ENCODE data around the gene RAPGEF6. TPM values are rescaled to one million over a fixed set of nuclear protein-coding genes. Genes with fewer than 3 reads are reported as not detected.

Gene RAPGEF6
- total and polyA plus RNA-seq, 9 of the 15 experiments (the other 6 are each of a cell fraction or from before 2014, with no cell fraction given), result 2.7 to 23.4 (median 12.7) TPM

DNA sequence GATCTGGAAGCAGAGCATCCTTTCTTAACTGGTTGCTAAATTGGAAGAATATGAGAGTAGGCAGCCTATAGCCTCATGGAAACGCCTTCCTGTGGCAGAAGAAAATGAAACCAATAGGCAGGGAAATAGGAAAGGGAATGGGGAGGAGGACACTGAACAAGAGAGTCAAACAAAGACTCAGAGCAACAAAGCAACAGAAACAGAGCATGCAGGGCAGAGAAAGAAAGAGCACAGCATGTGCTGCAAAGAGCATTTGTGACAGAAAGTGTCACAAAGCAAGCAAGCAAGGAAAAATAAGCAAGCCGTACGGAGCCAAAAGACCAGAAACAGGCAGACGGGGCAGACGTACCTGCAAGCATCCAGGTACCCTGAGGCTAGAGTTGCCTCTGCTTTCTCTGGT, 123.1 kb downstream of the RAPGEF6 start:
- Histone ChIP-seq H2AFZ (ENCODE audit: low read depth, low read length) (no peak overlapping the region), H3K4me1 (replicated peaks in 1 of 2; ENCODE audit: control insufficient read depth in 2 of 2, insufficient read depth in 2 of 2, low read length in 2 of 2) (peaks cover 0 to 7% of the 10 kb centered on the region in 2 experiments; a peak in 2 of 5 replicates), H3K27ac (ENCODE audit: extremely low read depth, low read depth, low read length) (no peak overlapping the region), H3K9ac (ENCODE audit: insufficient read depth in 1 of 2, low read depth in 2 of 2, low read length in 2 of 2) (no peak overlapping the region), H3K79me2 (ENCODE audit: control insufficient read depth, insufficient read depth, low read length) (no peaks in the 10 kb centered on the region; the same call in 2 of the 3 replicates), H3K4me2 (ENCODE audit: insufficient read depth, low read length) (no peak overlapping the region), H3K9me1 (ENCODE audit: control insufficient read depth, insufficient read depth, low read length) (no peaks in the 10 kb centered on the region), H3K36me3 (ENCODE audit: control insufficient read depth, insufficient read depth, low read length) (peaks cover 34% of the 10 kb centered on the region; the same call in 2 of the 3 replicates), H3K27me3 (ENCODE audit: control insufficient read depth in 2 of 2, insufficient read depth in 2 of 2, low read length in 2 of 2) (no peaks in the 10 kb centered on the region), H3K4me3 (no peak overlapping the region), H4K20me1 (replicated peaks; ENCODE audit: control insufficient read depth, insufficient read depth, low read length) (no peaks in the 10 kb centered on the region), H3K9me3 (replicated peaks; ENCODE audit: control insufficient read depth, insufficient read depth, low read depth, low read length) (no peaks in the 10 kb centered on the region)
- ChIA-PET CTCF (ENCODE audit: low intra/inter-chr PET ratio) (no interaction called here), POLR2A (interaction anchor here (1.2 kb wide), 1 partner anchor 9 kb away, joined by 3 read pairs; no protein-coding TSS in a partner anchor)
- ATAC-seq, result no peak
- whole genome bisulfite sequencing (ENCODE audit: insufficient coverage, low coverage, missing lambda C conversion rate), result 95% methylated on average over 5 of the region's 5 CpGs
- in situ Hi-C loops (cut with MboI) (no loop called here), intact Hi-C loops (cut with micrococcal nuclease) (no loop called here)
- TF ChIP-seq, protein P1, sequence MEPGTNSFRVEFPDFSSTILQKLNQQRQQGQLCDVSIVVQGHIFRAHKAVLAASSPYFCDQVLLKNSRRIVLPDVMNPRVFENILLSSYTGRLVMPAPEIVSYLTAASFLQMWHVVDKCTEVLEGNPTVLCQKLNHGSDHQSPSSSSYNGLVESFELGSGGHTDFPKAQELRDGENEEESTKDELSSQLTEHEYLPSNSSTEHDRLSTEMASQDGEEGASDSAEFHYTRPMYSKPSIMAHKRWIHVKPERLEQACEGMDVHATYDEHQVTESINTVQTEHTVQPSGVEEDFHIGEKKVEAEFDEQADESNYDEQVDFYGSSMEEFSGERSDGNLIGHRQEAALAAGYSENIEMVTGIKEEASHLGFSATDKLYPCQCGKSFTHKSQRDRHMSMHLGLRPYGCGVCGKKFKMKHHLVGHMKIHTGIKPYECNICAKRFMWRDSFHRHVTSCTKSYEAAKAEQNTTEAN (CRISPR knock-in tag; IDR thresholded peaks at IDR 0.05), result no peak
- TF ChIP-seq PRPF4 (IDR thresholded peaks at IDR 0.05; ENCODE audit: insufficient read depth, low read depth, low read length, poor library complexity, severe bottlenecking), result no peak
- TF ChIP-seq SLC30A9 (CRISPR knock-in tag; IDR thresholded peaks at IDR 0.05), result no peak
- no peak for TF ChIP-seq ZNF785 (CRISPR knock-in tag; IDR thresholded peaks at IDR 0.05)
- no peak for TF ChIP-seq HLTF (IDR thresholded peaks at IDR 0.05)
- no peak for TF ChIP-seq HEY1 (CRISPR knock-in tag; IDR thresholded peaks at IDR 0.05; ENCODE audit: borderline replicate concordance)
- TF ChIP-seq ZNF76 (CRISPR knock-in tag; IDR thresholded peaks at IDR 0.05; ENCODE audit: borderline replicate concordance), result no peak
- TF ChIP-seq PKNOX1 (IDR thresholded peaks at IDR 0.05), result no peak
- no peak for TF ChIP-seq CEBPB (tag; IDR thresholded peaks at IDR 0.05)
- TF ChIP-seq, protein P2, sequence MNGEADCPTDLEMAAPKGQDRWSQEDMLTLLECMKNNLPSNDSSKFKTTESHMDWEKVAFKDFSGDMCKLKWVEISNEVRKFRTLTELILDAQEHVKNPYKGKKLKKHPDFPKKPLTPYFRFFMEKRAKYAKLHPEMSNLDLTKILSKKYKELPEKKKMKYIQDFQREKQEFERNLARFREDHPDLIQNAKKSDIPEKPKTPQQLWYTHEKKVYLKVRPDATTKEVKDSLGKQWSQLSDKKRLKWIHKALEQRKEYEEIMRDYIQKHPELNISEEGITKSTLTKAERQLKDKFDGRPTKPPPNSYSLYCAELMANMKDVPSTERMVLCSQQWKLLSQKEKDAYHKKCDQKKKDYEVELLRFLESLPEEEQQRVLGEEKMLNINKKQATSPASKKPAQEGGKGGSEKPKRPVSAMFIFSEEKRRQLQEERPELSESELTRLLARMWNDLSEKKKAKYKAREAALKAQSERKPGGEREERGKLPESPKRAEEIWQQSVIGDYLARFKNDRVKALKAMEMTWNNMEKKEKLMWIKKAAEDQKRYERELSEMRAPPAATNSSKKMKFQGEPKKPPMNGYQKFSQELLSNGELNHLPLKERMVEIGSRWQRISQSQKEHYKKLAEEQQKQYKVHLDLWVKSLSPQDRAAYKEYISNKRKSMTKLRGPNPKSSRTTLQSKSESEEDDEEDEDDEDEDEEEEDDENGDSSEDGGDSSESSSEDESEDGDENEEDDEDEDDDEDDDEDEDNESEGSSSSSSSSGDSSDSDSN (IDR thresholded peaks at IDR 0.05; ENCODE audit: borderline replicate concordance in 1 of 2, low read depth in 2 of 2, low read length in 2 of 2), result no peak
- no peak for TF ChIP-seq HOXB6 (CRISPR knock-in tag; IDR thresholded peaks at IDR 0.05; ENCODE audit: borderline replicate concordance)
- FAIRE-seq, result no peak
- no TSS peak for BruUV-seq (replicated peaks)
- DNase-seq (ENCODE audit: extremely low read depth in 1 of 4, low spot score in 3 of 4), result no peak

All from K562 (cell line).